SK-N-SH (cell line): ENCODE data around the gene OTUB1. TPM values are rescaled to one million over a fixed set of nuclear protein-coding genes. Genes with fewer than 3 reads are reported as not detected.

Source experiments
- CTCF ChIA-PET: fragments of 300-600, 350-600 bp; formaldehyde crosslinking; extraction: SDS; loops from one replicate; lab custom pipeline; 2021; lab: Yijun Ruan, JAX
- POLR2A ChIA-PET: fragments of 350-600 bp; sonication (Branson Sonifier 250); formaldehyde crosslinking; extraction: SDS; loops from one replicate; lab custom pipeline; 2020; ENCODE audit warnings: antibody characterized with exemption, inconsistent platforms; lab: Yijun Ruan, JAX
- DNase-seq: peaks from one replicate; pipeline ENCODE4 v3.0.0; 2012
- H2AFZ ChIP-seq: fragments of 200-600 bp; sonication (generic); 2 replicates; pipeline ENCODE4 v1.8.1; 2016; ENCODE audit warnings: antibody characterized with exemption, mild to moderate bottlenecking, low read depth
- H3F3A ChIP-seq: fragments of 200-600 bp; sonication (generic); replicated peaks from 2 replicates; pipeline ENCODE3; 2016; ENCODE audit warnings: antibody characterized with exemption, mild to moderate bottlenecking; ENCODE audit not compliant: insufficient read depth
- H3K27ac ChIP-seq, 2 experiments: fragments of 200-500 bp in 1 of 2; fragments of 200-600 bp in 1 of 2; sonication (Bioruptor generic) in 1 of 2; sonication (generic), shearing (Covaris generic) in 1 of 2; 2 replicates each; pipeline versions ENCODE4 v1.5.1 to v1.6.1; 2014 to 2016; ENCODE audit warnings: low read depth in 2 of 2, inconsistent platforms in 1 of 2, low read length in 1 of 2, mild to moderate bottlenecking in 1 of 2, mixed read lengths in 1 of 2
- H3K27me3 ChIP-seq: fragments of 200-600 bp; sonication (generic), shearing (Covaris generic); 2 replicates; pipeline ENCODE4 v1.6.1; 2016; ENCODE audit warnings: mixed run types; ENCODE audit not compliant: insufficient read depth
- H3K36me3 ChIP-seq, 2 experiments: fragments of 200-500 bp in 1 of 2; fragments of 200-600 bp in 1 of 2; sonication (Bioruptor generic) in 1 of 2; sonication (generic) in 1 of 2; replicated peaks in 1 of 2; 2 replicates each; pipeline versions ENCODE3 to v1.5.1; 2014 to 2016; ENCODE audit warnings: low read length in 1 of 2, mild to moderate bottlenecking in 1 of 2; ENCODE audit not compliant: insufficient read depth in 2 of 2, control insufficient read depth in 1 of 2
- H3K4me1 ChIP-seq, 2 experiments: fragments of 200-500 bp in 1 of 2; fragments of 200-600 bp in 1 of 2; sonication (Bioruptor generic) in 1 of 2; sonication (generic), shearing (Covaris generic) in 1 of 2; 2 replicates each; pipeline versions ENCODE4 v1.5.1 to v1.6.1; 2014 to 2016; ENCODE audit warnings: low read depth in 1 of 2, low read length in 1 of 2, mixed run types in 1 of 2; ENCODE audit not compliant: insufficient read depth in 2 of 2, control insufficient read depth in 1 of 2
- H3K4me2 ChIP-seq: fragments of 200-600 bp; sonication (generic), shearing (Covaris generic); 2 replicates; pipeline ENCODE4 v1.6.1; 2017; ENCODE audit warnings: mixed run types
- H3K4me3 ChIP-seq, 2 experiments: fragments of 200-500 bp in 1 of 2; fragments of 200-600 bp in 1 of 2; sonication (Bioruptor generic) in 1 of 2; sonication (generic), shearing (Covaris generic) in 1 of 2; 2 replicates each; pipeline versions ENCODE4 v1.5.1 to v1.8.1; 2014 to 2016; ENCODE audit warnings: low read depth in 2 of 2, inconsistent platforms in 1 of 2, low read length in 1 of 2, mild to moderate bottlenecking in 1 of 2, mixed read lengths in 1 of 2, moderate library complexity in 1 of 2
- H3K79me2 ChIP-seq: fragments of 200-600 bp; sonication (generic); 2 replicates; pipeline ENCODE4 v1.8.1; 2017; ENCODE audit warnings: mild to moderate bottlenecking; ENCODE audit not compliant: insufficient read depth
- H3K9ac ChIP-seq: fragments of 200-600 bp; sonication (generic); 2 replicates; pipeline ENCODE4 v1.6.1; 2017; ENCODE audit warnings: mixed run types
- H3K9me2 ChIP-seq: fragments of 200-600 bp; sonication (generic); 2 replicates; pipeline ENCODE4 v1.6.1; 2017; ENCODE audit warnings: mixed run types
- H3K9me3 ChIP-seq: fragments of 200-600 bp; sonication (generic); 2 replicates; pipeline ENCODE4 v1.6.1; 2017; ENCODE audit warnings: mixed run types, mild to moderate bottlenecking, moderate library complexity
- H4K20me1 ChIP-seq: fragments of 200-600 bp; sonication (generic); 2 replicates; pipeline ENCODE4 v1.6.1; 2017; ENCODE audit warnings: mild to moderate bottlenecking, mixed run types; ENCODE audit not compliant: insufficient read depth
- ELF1 ChIP-seq: IDR thresholded peaks from 2 replicates; pipeline ENCODE4 v1.4.0; 2012
- EZH2phosphoT487 ChIP-seq: fragments of 200-600 bp; sonication (generic); IDR thresholded peaks from 2 replicates; pipeline ENCODE4 v1.6.1; 2017; ENCODE audit warnings: low read depth, mixed run types, mild to moderate bottlenecking, antibody characterized with exemption, moderate library complexity, borderline replicate concordance
- FOXJ3 ChIP-seq: sonication (generic); formaldehyde crosslinking; IDR thresholded peaks from 2 replicates; pipeline ENCODE4 v1.5.1; 2020; ENCODE audit warnings: mild to moderate bottlenecking, missing genetic modification reagents
- GATA2 ChIP-seq: sonication (generic); formaldehyde crosslinking; IDR thresholded peaks from 2 replicates; pipeline ENCODE4 v1.5.0; 2020; ENCODE audit warnings: mild to moderate bottlenecking, missing genetic modification reagents
- MEF2A ChIP-seq: IDR thresholded peaks from 2 replicates; pipeline ENCODE4 v1.4.0; 2012; ENCODE audit warnings: low read depth, borderline replicate concordance
- MXI1 ChIP-seq: IDR thresholded peaks from 2 replicates; pipeline ENCODE4 v1.6.1; 2012; ENCODE audit warnings: mild to moderate bottlenecking, low read depth, low read length, improper control_type of control experiment
- NFIC ChIP-seq: IDR thresholded peaks from 2 replicates; pipeline ENCODE4 v1.4.0; 2012; ENCODE audit warnings: borderline replicate concordance
- RAD21 ChIP-seq: IDR thresholded peaks from 2 replicates; pipeline ENCODE4 v1.6.1; 2012; ENCODE audit warnings: mild to moderate bottlenecking, low read length
- RCOR1 ChIP-seq: fragments of 150-350 bp; IDR thresholded peaks from 2 replicates; pipeline ENCODE4 v1.6.1; 2017; ENCODE audit warnings: antibody characterized with exemption, low read length
- SIN3A ChIP-seq: IDR thresholded peaks from 2 replicates; pipeline ENCODE4 v1.6.1; 2012; ENCODE audit warnings: low read depth, mild to moderate bottlenecking, low read length, moderate library complexity, borderline replicate concordance
- SMC3 ChIP-seq: IDR thresholded peaks from 2 replicates; pipeline ENCODE4 v1.6.1; 2012; ENCODE audit warnings: low read depth, low read length, improper control_type of control experiment
- TAF1 ChIP-seq: IDR thresholded peaks from 2 replicates; pipeline ENCODE4 v1.6.1; 2012; ENCODE audit warnings: low read depth, mild to moderate bottlenecking, low read length, moderate library complexity, borderline replicate concordance
- TCF12 ChIP-seq: IDR thresholded peaks from 2 replicates; pipeline ENCODE4 v1.4.0; 2012
- TEAD4 ChIP-seq: IDR thresholded peaks from 2 replicates; pipeline ENCODE4 v1.4.0; 2012; ENCODE audit warnings: mild to moderate bottlenecking, borderline replicate concordance; ENCODE audit not compliant: insufficient read depth
- YY1 ChIP-seq: IDR thresholded peaks from 2 replicates; pipeline ENCODE4 v1.4.0; 2012; ENCODE audit warnings: low read depth, mild to moderate bottlenecking
- WGBS: methylation state at CpG from one replicate; pipeline ENCODE4 v1.1.6; 2017; ENCODE audit warnings: low lambda C conversion rate; 5-methylcytosine and 5-hydroxymethylcytosine counted together
- polyA plus RNA-seq, 3 experiments: library from polyadenylated mRNA; depleted of rRNA; stranded (reverse); fragments of >200 nt; gene quantifications; 2 replicates each; pipeline ENCODE4 v1.2.3, GENCODE V29; 2012
- TF ChIP-seq, protein P1 (sequence below): IDR thresholded peaks from 2 replicates; pipeline ENCODE4; 2012
- TF ChIP-seq, protein P2 (sequence below): IDR thresholded peaks from 2 replicates; pipeline ENCODE4 v1.4.0; 2012; ENCODE audit warnings: low read depth, borderline replicate concordance

OTUB1 gene
- polyA plus RNA-seq, 1 of the 3 experiments (the other 2 are of a cell fraction) = 183 TPM

DNA sequence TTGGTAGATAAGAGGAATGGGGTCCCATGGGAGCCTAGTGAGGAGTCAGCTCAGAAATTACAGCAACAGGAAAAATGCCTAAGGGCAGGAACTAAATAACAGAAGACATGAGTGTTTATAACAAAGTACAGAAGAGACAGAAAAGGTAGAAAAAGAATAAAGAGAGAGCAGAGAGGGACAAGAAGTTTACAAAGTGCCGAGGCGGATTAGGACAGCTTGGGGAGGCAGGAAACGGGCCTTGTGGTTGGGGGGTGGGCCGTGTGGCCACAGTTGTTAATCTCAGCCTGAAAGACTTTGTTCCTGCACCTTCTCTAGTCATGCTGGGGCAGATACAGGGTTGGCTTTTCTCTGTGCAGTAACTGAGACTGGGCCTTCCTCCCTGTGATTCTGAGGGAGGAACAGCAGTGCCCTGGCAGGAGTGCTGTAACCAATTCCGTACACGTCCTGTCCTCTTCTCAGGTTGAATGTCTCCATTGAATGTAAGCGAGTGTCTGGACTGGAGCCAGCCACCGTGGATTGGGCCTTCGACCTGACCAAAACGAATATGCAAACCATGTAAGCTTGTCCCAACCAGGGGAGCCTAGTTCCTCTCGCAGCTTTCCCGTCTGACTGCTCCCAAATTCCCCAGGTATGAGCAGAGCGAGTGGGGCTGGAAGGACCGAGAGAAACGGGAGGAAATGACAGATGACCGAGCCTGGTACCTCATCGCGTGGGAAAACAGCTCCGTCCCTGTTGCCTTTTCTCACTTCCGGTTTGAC lies 34.3 kb upstream of the OTUB1 start:
- Histone ChIP-seq H3K27ac (no peak overlapping the region), H3K4me2 (no peak overlapping the region), H3K9ac (no peak overlapping the region), H4K20me1 (no peaks in the 10 kb centered on the region), H3F3A (no peaks in the 10 kb centered on the region), H2AFZ (no peak overlapping the region), H3K27me3 (no peaks in the 10 kb centered on the region), H3K4me1 (no peaks in the 10 kb centered on the region), H3K9me3 (no peaks in the 10 kb centered on the region), H3K4me3 (no peak overlapping the region), H3K79me2 (no peaks in the 10 kb centered on the region), H3K36me3 (peaks cover 29 to 41% of the 10 kb centered on the region in 2 experiments), H3K9me2 (no peaks in the 10 kb centered on the region)
- ChIA-PET CTCF (interaction anchor here (0.8 to 9.0 kb wide), 4 partner anchors 8 to 201 kb away, joined by 3 to 162 read pairs (median 4); partner anchors contain the start of gene MARK2), POLR2A (no interaction called here)
- 95% methylated on average over 20 of the region's 20 CpGs for WGBS
- TF ChIP-seq TCF12 = no peak
- no peak for TF ChIP-seq SMC3
- no peak for TF ChIP-seq EZH2phosphoT487
- TF ChIP-seq, protein P1, sequence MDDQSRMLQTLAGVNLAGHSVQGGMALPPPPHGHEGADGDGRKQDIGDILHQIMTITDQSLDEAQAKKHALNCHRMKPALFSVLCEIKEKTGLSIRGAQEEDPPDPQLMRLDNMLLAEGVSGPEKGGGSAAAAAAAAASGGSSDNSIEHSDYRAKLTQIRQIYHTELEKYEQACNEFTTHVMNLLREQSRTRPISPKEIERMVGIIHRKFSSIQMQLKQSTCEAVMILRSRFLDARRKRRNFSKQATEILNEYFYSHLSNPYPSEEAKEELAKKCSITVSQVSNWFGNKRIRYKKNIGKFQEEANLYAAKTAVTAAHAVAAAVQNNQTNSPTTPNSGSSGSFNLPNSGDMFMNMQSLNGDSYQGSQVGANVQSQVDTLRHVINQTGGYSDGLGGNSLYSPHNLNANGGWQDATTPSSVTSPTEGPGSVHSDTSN = no peak
- TF ChIP-seq YY1 = no peak
- no peak for TF ChIP-seq RAD21
- TF ChIP-seq GATA2 (CRISPR knock-in tag) = no peak
- no peak for TF ChIP-seq MEF2A
- no peak for TF ChIP-seq NFIC
- TF ChIP-seq SIN3A = no peak
- no peak for TF ChIP-seq ELF1
- TF ChIP-seq TEAD4 = no peak
- no peak for TF ChIP-seq MXI1
- no peak for TF ChIP-seq TAF1
- TF ChIP-seq FOXJ3 = no peak
- TF ChIP-seq RCOR1 = no peak
- TF ChIP-seq, protein P2, sequence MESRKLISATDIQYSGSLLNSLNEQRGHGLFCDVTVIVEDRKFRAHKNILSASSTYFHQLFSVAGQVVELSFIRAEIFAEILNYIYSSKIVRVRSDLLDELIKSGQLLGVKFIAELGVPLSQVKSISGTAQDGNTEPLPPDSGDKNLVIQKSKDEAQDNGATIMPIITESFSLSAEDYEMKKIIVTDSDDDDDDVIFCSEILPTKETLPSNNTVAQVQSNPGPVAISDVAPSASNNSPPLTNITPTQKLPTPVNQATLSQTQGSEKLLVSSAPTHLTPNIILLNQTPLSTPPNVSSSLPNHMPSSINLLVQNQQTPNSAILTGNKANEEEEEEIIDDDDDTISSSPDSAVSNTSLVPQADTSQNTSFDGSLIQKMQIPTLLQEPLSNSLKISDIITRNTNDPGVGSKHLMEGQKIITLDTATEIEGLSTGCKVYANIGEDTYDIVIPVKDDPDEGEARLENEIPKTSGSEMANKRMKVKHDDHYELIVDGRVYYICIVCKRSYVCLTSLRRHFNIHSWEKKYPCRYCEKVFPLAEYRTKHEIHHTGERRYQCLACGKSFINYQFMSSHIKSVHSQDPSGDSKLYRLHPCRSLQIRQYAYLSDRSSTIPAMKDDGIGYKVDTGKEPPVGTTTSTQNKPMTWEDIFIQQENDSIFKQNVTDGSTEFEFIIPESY = no peak
- DNase-seq = no peak
